Measurements from ENCODE around the gene C3. TPM values are rescaled to one million over a fixed set of nuclear protein-coding genes. Genes with fewer than 3 reads are reported as not detected.

The C3 gene
- total and polyA plus RNA-seq, 2 donors from 2014 or later: 452 to 3,831 TPM

DNA sequence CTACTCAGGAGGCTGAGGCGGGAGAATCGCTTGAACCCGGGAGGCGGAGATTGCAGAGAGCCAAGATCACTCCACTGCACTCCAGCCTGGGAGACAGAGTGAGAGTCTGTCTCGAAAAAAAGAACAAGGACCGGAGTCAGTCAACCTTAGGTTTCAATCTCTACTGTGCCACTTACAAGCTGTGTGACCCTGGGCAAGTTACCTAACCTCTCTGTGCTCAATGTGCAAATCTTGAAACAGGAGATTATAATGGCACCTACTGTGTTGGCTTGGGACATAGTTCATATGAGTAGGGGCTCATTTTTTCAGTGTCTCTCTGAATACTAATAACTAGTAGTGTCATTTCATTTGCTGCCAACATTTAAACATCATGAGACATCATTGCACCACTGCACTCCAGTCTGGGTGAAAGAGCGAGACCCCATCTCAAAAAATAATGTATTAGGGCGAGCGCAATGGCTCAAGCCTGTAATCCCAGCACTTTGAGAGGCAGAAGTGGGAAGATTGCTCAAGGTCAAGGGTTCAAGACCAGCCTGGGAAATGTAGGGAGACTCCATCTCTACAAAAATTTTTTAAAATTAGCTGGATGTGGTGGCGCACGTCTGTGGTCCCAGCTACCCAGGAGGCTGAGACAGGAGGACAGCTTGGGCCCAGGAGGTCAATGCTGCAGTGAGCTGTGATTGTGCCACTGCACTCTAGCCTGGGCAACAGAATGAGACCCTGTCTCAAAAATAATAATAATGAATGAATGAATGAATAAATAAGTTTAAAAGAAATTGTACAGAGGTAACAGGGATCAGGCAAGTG is 5.5 kb downstream of the C3 start:
- FAIRE-seq (no peak), DNase-seq (peak in 1 of 5 donors; percentile 29)
- Histone ChIP-seq H3K36me3 (ENCODE audit: control insufficient read depth in 2 of 3, insufficient read depth in 3 of 3, low read length in 3 of 3) (no peaks in the 10 kb centered on the region), H3K27ac (ENCODE audit: low read depth in 2 of 2, low read length in 2 of 2) (no peak overlapping the region), H3K4me1 (ENCODE audit: control insufficient read depth in 2 of 3, insufficient read depth in 2 of 3, low read depth in 1 of 3, low read length in 3 of 3) (no peaks in the 10 kb centered on the region), H3K4me3 (ENCODE audit: low read length in 3 of 3) (no peak overlapping the region), H3K9me3 (ENCODE audit: control insufficient read depth in 2 of 3, insufficient read depth in 1 of 3, low read length in 3 of 3) (no peaks in the 10 kb centered on the region), H3K27me3 (ENCODE audit: control insufficient read depth, insufficient read depth, low read length) (peaks cover 8% of the 10 kb centered on the region), H3K9ac (ENCODE audit: low read length in 3 of 3) (no peak overlapping the region)
- intact Hi-C loops (cut with DNase I): no loop called here
- TF ChIP-seq, protein P1, sequence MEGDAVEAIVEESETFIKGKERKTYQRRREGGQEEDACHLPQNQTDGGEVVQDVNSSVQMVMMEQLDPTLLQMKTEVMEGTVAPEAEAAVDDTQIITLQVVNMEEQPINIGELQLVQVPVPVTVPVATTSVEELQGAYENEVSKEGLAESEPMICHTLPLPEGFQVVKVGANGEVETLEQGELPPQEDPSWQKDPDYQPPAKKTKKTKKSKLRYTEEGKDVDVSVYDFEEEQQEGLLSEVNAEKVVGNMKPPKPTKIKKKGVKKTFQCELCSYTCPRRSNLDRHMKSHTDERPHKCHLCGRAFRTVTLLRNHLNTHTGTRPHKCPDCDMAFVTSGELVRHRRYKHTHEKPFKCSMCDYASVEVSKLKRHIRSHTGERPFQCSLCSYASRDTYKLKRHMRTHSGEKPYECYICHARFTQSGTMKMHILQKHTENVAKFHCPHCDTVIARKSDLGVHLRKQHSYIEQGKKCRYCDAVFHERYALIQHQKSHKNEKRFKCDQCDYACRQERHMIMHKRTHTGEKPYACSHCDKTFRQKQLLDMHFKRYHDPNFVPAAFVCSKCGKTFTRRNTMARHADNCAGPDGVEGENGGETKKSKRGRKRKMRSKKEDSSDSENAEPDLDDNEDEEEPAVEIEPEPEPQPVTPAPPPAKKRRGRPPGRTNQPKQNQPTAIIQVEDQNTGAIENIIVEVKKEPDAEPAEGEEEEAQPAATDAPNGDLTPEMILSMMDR (IDR thresholded peaks at IDR 0.05; ENCODE audit: borderline replicate concordance, extremely low read depth, insufficient read depth): no peak

DNA sequence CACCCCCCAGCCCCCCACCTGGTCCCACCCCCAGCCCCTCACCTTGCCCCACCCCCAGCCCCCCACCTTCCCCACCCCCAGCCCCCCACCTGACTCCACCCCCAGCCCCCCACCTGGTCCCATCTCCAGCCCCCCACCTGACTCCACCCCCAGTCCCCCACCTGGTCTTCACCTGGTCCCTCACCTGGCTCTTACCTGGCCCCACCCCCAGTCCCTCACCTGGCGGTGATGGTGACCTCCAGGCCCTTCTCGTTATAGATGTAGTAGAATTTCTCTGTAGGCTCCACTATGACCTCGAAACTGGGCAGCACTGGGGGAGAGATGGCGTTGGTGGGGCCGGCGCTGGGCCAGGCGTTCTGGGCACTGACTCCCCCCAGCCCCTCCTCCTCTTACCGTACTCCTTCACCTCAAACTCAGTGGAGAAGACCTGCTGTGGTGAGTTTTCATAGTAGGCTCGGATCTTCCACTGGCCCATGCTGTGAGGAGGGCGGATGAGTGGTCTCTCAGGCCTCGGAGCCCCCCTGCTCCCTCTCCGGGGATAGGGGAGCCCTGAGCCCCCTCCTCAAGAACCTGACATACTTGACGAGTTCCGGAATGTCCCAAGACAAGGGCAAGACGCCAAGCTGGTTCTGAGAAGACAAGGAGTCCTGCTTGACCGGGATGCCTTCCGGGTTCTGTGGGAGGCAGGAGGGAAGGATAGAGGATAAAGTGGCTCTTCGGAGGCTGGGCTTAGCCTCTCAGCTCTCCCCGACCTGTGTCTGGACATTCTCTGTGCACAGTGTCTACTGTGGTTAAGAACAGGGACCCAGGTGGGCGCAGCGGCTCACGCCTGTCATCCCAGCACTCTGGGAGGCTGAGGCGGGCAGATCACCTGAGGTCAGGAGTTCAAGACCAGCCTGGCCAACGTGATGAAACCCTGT is 6.4 kb downstream of the C3 start:
- no peak for FAIRE-seq
- DNase-seq: peak in 1 of 5 donors; percentile 44

DNA sequence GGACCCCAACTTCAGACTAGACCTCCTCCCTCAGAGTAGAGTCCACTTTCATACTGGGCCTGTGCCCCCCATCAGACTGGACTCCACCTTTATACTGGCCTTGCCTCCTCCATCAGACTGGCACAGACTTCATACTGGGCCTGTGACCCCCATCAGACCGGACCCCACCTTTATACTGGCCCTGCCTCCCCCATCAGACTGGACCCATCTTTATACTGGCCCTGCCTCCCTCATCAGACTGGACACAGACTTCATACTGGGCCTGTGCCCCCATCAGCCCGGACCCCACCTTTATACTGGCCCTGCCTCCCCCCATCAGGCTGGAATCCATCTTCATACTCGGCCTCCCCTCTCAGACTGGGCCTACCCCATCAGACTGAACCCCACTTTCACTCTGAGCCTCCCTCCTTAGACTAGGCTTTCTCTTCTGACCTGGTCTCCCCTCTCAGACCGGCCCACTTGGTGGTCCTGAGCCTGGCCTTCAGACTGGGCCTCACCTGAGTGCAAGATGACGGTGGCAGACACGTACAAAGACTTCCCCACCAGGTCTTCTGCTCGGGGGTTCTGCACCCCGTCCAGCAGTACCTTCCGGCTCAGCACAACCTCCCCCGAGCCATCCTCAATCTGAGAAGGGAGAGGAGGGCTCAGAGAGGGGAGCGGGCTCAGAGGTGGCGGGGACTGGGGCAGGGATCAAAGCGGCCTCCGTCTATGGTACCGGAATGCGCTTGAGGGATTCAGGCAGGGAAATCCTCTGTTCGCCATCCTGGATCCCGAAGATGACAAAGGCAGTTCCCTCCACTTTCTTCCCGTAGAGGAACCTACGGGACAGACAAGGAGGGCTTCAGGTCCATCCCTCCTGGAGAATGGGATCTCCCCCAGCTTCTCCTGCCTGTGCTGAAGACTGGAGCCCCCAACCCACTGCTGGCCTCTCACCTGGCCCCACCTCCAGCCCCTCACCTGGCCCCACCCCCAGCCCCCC is 7.5 kb downstream of the C3 start:
- no peak for FAIRE-seq
- TF ChIP-seq, protein P1 (IDR thresholded peaks at IDR 0.05; ENCODE audit: borderline replicate concordance, extremely low read depth, insufficient read depth): no peak
- Histone ChIP-seq H3K4me3 (ENCODE audit: low read length in 3 of 3) (no peak overlapping the region), H3K9me3 (ENCODE audit: control insufficient read depth in 2 of 3, insufficient read depth in 1 of 3, low read length in 3 of 3) (no peaks in the 10 kb centered on the region), H3K4me1 (ENCODE audit: control insufficient read depth in 2 of 3, insufficient read depth in 2 of 3, low read depth in 1 of 3, low read length in 3 of 3) (no peaks in the 10 kb centered on the region), H3K27ac (ENCODE audit: low read depth in 2 of 2, low read length in 2 of 2) (no peak overlapping the region), H3K36me3 (ENCODE audit: control insufficient read depth in 2 of 3, insufficient read depth in 3 of 3, low read length in 3 of 3) (no peaks in the 10 kb centered on the region), H3K9ac (ENCODE audit: low read length in 3 of 3) (no peak overlapping the region), H3K27me3 (ENCODE audit: control insufficient read depth, insufficient read depth, low read length) (peaks cover 11% of the 10 kb centered on the region)
- intact Hi-C loops (cut with DNase I): no loop called here
- DNase-seq: peak in 1 of 5 donors; percentile 40

More for the DNA sequence above, 6.4 kb downstream of the C3 start:
- intact Hi-C loops (cut with DNase I): no loop called here
- Histone ChIP-seq H3K27me3 (ENCODE audit: control insufficient read depth, insufficient read depth, low read length) (peaks cover 9% of the 10 kb centered on the region), H3K9me3 (ENCODE audit: control insufficient read depth in 2 of 3, insufficient read depth in 1 of 3, low read length in 3 of 3) (no peaks in the 10 kb centered on the region), H3K27ac (ENCODE audit: low read depth in 2 of 2, low read length in 2 of 2) (no peak overlapping the region), H3K36me3 (ENCODE audit: control insufficient read depth in 2 of 3, insufficient read depth in 3 of 3, low read length in 3 of 3) (no peaks in the 10 kb centered on the region), H3K4me3 (ENCODE audit: low read length in 3 of 3) (no peak overlapping the region), H3K4me1 (ENCODE audit: control insufficient read depth in 2 of 3, insufficient read depth in 2 of 3, low read depth in 1 of 3, low read length in 3 of 3) (no peaks in the 10 kb centered on the region), H3K9ac (ENCODE audit: low read length in 3 of 3) (no peak overlapping the region)
- TF ChIP-seq, protein P1 (IDR thresholded peaks at IDR 0.05; ENCODE audit: borderline replicate concordance, extremely low read depth, insufficient read depth): no peak

Data from kidney (tissue), 14 donors.